Activated CD4-positive, alpha-beta T cell treated with anti-CD3 and anti-CD28 coated beads, Interleukin-2, amount 50 U/mL, for 24 hours (primary cell): ENCODE data around the gene TAX1BP3.

Experiments
- DNase-seq, 2 donors: peaks; one replicate each; pipeline ENCODE4 v3.0.0-alpha.2; 2020; ENCODE audit warnings: low read depth in 1 of 2, low spot score in 1 of 2

The TAX1BP3 gene

DNA sequence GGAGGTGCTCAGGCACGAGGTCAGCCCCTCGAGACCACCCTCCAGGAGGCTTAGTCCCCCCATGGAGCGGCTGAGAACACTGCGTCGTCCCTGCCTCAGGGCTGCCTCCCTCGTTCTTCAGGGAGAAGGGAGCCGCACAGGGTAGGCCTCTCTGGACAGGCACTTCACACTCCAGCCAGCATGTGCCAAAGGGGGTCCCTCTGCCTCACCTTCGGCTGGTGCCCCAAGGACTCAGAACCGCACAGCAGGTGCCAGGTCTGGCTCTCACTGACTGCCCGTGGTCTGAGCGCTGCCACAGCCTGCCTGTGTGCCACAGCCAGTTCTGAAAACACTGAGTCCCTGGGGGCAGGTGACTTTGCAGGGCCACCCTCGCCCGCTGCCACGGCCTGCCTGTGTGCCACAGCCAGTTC is 20.5 kb upstream of the TAX1BP3 start:
- no peak for DNase-seq

DNA sequence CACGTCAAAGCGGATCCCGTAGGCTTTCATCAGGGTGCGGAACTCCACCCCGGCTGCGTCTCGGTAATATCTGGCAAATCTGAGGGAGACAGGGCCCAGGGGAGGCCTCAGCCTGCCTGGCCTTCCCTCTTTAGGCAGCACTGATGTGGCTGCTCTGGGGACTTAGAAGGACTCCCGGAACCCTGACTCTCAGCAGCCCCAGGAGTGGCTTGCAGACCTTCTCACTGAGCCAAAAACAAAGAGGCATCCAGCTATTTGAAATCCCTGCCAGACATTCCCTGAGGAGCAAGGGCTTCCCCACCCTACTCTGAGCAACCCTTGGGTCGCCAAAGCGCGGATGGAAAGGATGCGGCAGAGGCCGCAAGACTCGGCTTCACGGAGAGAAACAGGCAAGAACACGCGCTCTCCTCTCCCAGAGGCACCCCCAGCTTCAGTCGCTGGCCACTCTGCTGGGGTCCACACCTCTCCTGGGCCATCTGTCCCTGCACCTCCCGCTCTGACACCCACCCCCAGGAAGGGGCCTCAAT is 19.7 kb upstream of the TAX1BP3 start:
- DNase-seq, result no peak

DNA sequence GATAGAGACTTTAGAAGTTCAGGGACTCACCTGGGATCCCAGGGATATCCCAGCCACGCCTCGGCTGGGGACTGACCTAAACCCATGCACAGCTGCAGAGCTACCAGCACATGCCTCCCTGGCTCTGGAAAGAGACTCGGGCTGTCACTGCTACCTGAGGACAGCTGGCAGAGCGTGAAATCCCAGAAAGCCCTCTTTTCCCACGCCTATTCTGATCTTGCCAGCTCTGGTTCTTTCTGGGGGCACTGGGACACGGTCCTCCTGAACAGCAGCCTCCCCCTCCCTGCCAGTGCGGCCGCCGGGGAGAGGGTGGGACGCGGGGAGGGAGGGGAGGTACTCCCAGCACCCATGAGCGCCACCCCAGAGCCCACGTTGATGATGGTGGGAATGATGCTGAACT is 16.8 kb upstream of the TAX1BP3 start:
- DNase-seq, result no peak

DNA sequence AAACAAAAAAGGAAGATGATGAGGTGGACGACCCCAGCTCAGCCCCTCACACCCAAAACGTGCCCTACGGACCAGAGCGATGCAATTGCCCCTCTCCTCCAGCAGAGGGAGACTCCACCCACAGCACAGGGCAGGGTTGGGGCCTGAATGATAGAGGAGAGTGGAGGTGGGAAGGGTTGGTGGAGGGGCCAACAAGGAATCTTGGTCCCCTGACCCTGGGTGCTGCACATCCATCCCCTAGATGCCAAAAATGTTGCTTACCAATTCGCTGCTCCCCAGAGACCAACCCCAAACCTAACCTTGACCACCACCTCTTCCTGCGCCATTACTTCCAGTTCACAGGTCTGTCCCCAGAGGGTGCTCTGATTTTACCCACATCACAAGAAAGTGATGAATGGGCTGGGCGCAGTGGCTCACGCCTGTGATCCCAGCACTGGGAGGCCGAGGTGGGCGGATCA is 14.7 kb upstream of the TAX1BP3 start:
- DNase-seq, result peak; percentile 41 to 54

DNA sequence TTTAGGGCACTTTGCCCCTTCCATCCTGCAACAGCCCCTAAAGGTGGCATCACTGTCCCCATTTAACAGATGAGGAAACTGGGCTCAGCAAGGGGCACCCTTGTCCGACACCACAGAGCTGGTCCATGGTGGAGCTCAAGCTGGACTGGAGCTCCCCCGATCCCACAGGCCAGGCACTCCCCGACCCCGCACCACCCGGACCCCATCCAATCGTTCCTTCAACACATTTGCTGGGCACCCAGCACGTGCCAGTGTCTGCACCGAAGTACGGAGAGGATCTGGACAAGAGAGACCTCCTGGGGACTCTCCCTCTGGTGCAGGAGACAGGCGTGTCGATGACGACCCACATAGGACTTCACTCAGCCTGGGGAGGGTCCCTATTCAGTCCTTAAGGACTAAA is 13.7 kb upstream of the TAX1BP3 start:
- no peak for DNase-seq

DNA sequence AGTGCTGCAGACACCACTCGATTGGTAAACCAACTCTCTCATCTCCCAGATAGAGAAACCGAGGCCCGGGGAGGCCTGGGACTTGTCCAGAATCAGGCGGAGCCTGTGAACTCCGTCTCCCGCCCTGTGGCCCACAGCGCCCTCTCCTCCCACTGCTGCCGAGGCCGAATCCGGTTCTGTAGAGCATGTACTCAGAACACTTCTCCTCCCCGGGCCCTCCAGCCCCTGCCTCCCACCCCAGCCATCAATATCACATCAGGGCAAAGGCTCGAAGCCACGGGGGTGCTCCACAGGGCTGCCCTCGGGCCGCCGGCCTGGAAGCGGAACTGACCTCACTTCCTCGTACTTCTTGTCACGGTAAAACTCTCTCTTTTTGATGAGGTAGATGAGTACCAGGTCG is 13.2 kb upstream of the TAX1BP3 start:
- no peak for DNase-seq

DNA sequence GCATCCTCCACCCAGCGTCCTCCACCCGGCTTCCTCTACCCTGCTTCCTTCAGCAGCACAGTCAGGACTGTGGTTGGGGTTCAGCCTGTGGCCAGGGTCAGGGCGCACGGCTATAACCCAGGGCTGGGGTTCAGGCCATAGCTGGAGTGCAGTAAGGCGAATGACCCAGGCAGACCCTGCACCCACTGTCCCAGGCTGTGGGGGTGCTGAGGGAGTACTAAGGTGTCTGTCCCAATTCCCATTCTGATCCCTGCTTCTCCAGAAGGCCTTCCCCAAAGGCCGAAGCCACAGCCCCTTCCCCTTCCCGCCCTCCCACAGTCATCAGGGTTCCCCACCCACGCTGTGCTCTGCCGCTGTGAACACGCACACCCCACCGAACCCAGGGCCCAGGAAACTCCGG is 12.7 kb upstream of the TAX1BP3 start:
- no peak for DNase-seq

DNA sequence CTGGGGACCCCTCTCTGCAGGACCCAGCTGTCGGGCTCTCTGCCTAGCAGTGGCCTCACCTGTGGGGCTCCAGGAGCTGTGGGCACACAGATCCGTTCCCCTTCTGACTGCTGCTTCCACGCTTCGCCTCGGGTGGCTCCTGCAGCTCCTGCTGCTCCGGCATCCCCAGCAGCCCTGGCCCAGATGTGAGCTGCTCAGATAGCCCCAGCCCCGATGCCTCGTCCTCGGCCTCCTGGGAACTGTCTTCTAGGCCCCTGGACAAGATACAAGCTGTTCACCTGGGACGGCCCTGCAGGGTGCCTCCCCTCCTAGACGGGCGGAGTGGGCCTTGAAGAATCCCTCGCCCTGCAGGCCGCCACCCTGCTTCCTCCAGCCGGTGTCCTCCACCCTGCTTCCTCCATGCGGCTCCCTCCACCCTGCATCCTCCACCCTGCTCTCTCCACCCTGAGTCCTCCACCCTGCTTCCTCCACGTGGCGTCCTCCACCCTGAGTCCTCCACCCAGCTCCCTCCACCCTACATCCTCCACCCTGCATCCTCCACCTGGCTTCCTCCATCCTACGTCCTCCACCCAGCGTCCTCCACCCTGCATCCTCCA is 11.3 kb upstream of the TAX1BP3 start:
- no peak for DNase-seq

DNA sequence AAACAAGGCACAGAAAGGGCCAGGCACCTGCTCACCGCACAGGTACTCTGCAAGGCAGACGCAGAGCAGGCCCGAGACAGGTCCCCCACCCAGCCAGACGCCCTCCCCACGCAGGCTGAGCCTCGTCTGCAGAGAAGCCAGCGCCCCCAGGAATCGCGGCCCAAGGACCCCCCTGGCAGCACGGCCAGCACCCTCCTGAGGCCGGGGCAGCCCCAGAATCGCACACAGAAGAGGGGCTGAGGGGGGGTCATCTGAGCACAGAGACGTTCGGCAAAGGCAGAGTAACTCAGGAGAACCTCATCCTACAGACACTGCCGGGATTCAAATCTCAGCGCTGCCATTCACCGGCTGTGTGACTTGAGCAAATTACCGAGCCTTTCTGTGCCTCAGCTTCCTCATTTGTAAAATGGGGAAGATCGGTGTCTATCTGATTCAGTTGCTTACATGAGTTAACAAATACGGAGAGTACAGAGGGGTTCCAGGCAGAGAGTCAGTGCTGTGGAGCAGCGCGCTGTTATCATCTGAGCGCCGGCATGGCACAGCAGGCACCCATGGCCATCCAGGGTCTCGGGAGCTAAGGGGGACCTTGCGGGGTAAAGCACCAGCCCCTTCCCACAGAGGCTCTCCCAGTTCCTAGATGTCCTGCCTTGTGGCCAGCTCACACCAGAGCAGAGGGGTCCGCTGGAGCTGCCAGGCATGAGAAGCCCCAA is 10.6 kb upstream of the TAX1BP3 start:
- no peak for DNase-seq

DNA sequence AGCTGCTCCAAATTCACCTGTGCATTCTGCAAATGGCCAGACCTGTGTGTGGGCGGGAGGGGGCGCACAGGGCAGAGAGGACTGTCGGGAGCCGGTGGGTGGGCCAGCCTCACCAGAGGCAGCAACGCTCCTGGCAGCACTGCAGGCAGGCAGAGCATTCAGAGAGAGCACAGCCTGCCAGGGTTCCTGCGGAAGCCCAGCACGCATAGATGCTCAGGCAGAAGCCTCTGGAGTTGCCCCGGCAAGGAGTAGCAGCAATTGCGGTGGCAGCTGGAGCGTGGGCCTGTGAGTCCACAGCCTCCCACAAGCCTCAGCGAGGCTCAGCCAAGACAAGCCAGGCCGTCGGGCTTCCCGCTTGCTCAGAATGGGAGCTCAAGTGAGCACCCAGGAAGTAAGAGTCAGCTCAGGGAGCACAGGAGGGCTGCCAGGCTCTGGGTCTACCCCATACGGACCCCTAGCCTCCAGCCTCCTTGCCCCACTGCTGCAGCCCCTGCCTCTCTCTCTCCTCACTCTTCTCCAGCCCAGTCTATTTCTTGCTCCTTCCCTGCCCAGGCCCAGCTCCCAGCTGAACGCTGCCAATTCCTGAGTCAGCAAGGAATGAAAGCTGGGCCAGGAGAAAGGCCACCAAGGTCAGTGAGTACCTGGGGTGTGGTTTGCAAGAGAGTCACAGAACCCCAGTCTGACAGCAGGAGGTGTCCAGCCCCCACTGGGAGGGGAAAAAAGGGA is 9.9 kb upstream of the TAX1BP3 start:
- DNase-seq, result no peak

DNA sequence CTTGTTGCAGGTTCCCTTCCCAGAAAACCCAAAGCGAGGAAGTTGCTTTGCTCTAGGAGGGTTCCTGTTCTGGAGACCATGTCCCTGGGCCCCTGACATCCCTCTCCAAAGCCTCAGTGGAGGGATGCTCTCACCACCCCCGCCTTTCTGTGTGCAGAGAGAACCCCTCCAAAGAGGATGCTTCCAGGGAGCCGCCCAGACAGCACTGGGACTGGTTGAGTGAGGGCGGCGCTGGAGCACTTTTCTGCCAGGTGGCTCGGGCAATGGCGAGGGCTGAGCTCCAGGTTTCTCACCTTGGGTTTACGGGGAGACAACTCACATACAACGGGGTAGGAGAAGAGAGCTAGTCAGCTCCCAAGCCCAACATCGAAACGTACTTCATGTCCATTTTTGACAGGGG is 7.5 kb upstream of the TAX1BP3 start:
- no peak for DNase-seq

DNA sequence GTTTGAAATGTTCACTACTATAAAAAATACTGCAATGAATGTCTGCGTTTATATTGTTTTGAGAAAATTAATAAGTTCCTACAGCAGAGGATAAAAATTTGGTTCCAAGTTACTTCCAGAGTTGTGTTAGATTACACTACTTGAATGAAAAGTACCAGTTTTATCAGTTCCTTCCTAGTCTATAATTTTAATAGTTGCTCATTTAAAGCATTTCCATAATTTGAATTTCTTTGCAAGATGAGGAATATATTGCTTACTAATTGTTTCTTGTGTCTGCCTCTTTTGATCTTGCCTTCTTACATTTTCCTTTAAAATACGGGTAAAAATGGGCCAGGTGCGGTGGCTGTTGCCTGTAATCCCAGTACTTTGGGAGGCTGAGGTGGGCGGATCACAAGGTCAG is 4.2 kb upstream of the TAX1BP3 start:
- DNase-seq, result no peak

DNA sequence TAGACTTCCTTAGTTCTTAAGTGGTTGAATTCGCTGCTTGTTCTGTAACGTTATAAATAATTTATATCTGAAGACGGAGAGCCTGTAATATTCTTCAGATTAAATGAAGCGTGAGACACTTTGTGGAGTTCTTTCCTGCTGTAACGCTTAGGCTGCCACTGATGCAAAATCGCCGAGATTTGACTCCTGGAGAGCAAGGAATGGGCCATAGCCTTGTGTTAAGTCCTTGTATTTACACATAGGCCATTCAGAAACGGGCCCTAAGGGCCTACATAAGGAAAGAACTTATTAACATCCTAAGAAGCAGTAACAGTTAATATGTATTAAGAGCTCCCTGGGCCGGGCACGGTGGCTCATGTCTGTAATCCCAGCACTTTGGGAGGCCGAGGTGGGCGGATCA is 1.2 kb upstream of the TAX1BP3 start:
- DNase-seq, result no peak

DNA sequence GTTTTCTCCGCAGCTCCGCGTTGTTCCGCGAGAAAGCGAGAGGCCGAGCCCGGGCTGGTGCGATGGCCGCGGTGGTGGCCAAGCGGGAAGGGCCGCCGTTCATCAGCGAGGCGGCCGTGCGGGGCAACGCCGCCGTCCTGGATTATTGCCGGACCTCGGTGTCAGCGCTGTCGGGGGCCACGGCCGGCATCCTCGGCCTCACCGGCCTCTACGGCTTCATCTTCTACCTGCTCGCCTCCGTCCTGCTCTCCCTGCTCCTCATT is 638 bp upstream of the TAX1BP3 start:
- no peak for DNase-seq

DNA sequence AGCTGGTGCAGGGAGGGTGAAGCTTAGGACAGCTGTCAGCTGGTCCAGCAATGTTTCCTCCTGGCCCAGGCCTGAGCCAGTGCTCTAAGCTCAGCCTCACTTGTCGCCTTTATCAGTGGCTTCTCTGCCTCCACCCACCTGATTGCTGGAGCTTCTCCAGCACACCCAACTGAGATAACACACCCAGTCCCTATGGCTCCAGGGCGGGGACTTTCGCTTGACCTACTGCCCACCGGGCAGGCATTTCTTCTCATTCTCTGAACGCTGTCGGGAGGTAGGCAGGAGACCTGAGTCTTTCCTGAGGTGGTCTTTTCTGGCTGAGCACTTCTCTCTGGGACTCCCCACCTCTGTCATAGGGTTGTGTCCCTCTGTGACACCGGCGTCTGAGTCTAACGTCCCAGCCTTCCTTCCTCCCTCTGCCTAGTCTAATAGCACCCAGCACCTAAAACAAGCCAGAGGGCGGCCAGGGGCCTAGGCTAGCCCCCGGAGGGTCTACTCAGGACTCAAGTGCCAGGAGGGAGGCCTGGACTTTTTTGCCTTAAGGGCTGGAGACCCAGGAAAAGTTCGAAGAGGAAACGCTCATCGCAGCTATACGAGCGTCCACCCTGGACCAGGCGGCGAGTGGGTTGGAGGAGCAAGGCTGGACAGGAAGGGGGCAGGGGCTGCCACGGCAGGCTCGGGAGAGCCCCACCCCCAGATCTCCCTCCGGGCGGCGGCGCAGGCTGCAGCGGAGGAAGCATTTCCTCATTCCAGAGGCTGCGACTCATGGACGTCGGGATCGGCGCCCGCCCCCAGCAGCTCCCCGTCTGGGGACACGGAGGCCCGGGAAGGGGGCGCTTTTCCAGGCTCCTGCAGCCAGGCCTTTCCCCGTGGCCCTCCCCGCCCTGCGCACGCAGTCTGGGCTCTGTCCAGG is 756 bp downstream of the TAX1BP3 start:
- DNase-seq, result no peak

DNA sequence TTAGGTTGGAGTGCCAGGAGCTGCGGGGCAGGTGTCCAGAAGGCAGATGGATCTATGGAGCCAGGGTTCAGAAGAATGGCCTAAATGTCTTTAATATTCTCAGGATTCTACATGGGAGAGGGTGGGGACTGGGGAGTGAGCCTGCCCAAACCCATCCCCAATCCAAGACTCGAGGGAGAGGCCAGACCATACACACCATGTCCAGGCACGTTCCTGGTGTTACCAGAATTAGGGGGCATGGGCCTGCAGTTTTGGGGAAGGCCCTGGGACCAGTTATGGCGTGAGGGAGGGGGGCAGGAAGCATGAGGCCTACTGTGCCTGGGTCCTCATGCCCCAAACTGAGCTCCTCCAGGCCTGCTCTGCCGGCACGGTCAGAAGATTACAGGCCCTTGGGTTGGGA is 1.9 kb downstream of the TAX1BP3 start:
- DNase-seq, result no peak

DNA sequence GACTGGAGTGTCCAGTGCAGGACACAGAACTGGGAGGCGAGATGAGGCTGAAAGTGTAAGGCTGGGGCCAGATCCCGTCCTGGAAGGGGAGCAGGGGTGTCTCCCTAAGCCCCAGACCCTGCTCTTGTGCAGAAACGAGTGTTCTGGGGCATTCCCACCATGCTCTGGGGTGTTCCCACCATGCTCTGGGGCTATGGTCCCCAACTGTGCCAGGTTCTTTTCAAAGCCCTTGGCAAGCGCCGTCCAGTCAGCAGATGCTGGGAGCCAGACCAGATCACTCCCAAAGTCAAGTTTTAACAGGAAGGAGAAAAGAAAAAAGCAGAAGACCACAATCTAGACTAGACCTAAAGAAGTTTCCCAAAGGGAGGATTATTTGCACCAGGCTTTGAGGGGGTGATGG is 2.5 kb downstream of the TAX1BP3 start:
- no peak for DNase-seq

DNA sequence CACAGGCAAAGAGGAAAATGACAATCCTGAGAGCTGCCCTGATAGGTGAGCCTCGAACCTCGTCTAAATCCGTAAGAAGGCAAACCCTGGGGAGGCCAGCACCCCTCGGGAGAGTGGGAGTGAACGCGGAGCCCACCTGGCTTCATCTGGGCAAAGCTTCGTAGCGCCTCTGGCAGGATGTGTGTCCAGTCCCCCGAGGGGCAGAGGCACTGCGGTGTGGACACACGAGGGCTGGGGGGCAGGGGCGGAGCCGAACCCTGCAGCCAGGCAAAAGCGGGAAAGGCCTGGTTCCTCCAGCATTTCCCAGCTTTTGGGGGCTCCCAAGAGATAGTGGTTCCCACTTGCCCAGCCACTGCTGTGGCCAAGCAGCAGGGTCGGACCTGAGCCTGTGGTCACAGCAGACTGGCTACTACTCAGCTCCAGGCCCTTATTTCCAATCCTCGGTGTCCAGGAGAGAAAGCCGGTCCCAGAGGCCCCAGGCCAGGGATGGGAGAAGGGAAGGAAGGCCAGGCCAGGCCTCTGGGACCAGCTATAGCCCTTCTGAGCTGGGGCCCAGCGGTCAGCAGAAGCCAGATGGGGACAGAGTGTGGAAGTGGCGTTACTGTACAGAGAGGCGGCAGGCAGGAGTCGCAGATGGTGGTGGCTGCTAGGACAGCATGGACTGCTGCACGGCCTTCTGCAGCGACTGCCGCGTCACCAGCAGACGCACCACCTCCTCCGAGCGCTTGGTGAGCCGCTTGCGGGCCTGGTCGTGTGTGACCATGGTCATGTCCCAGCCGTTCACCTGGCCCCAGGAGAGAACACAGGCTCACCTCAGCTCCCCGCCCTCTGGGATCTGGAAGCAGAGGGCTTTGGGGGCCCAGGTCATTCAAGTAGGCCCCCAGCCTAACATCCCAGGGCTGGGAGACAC is 5.0 kb downstream of the TAX1BP3 start:
- DNase-seq, result no peak

DNA sequence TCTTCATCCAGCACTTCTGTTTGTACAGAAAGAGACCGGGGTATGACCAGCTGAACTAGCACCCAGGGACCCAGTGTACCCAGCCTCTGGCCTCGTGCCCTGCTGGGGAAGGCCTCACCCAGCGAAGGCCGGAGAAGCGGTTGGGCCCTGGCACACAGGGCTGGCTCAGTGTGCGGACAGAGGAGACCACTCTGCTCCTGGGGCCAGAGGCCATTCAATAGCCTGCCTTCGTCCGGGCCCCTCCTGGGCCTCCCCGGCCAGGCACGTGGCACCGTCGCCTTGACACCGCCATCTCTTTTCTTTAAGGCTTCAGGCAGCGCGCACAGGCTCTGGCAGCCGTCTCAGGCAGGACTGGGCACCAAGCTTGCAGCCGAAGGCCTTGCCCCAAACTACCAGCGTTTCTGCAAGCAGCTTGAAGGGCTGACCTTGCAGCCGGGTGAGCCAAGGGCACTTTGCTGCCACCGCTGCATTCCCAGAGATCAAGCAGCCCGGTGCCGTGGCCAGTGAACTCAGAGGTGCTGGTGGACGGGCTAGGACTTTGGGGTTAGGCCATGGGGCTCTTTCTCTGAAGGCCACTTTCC is 8.0 kb downstream of the TAX1BP3 start:
- no peak for DNase-seq

DNA sequence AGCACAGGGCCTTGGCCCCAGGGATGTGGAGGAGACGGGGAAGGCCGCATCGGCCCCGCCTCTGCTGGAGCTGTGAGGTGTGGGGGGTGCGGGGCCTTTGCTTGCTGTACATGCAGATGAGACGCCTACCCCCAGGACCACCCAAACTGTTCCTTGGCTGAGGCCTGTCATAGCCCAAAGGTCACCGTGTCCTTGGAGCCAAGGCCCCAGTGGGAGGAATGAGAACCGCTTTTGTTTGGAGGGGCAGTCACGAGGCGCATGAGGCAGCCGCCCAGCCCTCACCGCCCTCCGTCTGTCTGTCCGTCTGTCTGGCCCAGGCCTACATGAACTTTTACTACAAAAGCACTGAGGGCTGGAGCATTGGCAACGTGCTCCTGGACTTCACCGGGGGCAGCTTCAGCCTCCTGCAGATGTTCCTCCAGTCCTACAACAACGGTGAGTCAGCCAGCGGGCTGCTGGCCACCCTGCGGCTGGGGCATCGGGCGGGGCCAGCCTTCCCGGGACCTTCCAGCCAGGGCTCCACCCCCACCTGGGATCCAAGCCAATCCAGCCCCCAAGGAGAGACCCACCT is 8.8 kb downstream of the TAX1BP3 start:
- DNase-seq, result no peak
